Activated CD4-positive, CD25-positive, alpha-beta regulatory T cell treated with anti-CD3 and anti-CD28 coated beads, Interleukin-2, amount 50 U/mL, for 16 hours (primary cell): ENCODE results near the gene STX8.

Experiments
- DNase-seq: peaks from one replicate; pipeline ENCODE4 v3.0.0-alpha.2; 2020; ENCODE audit warnings: low read depth, low spot score

STX8 gene

GRCh38 chr17:9439851-9440250 lies 135.8 kb downstream of the STX8 start:
- no peak for DNase-seq

- no peak for DNase-seq
Observed at GRCh38 chr17:9436630-9437029, 139.0 kb downstream of the STX8 start.

GRCh38 chr17:9435165-9435564 lies 140.5 kb downstream of the STX8 start:
- DNase-seq, result no peak

- DNase-seq, result no peak
Observed at GRCh38 chr17:9434642-9435057, 141.0 kb downstream of the STX8 start.

GRCh38 chr17:9432934-9433421 lies 142.6 kb downstream of the STX8 start:
- no peak for DNase-seq

GRCh38 chr17:9432134-9432885 lies 143.3 kb downstream of the STX8 start:
- DNase-seq, result no peak

GRCh38 chr17:9431620-9432019 lies 144.0 kb downstream of the STX8 start:
- no peak for DNase-seq

- no peak for DNase-seq
Observed at GRCh38 chr17:9427465-9428315, 147.9 kb downstream of the STX8 start.

- DNase-seq, result no peak
Observed at GRCh38 chr17:9424071-9424640, 151.5 kb downstream of the STX8 start.

GRCh38 chr17:9421525-9421924 lies 154.1 kb downstream of the STX8 start:
- no peak for DNase-seq

- no peak for DNase-seq
Observed at GRCh38 chr17:9419932-9420453, 155.6 kb downstream of the STX8 start.

- no peak for DNase-seq
Observed at GRCh38 chr17:9414471-9414870, 161.1 kb downstream of the STX8 start.

- DNase-seq, result no peak
Observed at GRCh38 chr17:9410737-9411136, 164.9 kb downstream of the STX8 start.

GRCh38 chr17:9410301-9410700 lies 165.3 kb downstream of the STX8 start:
- DNase-seq, result no peak

- no peak for DNase-seq
Observed at GRCh38 chr17:9409878-9410277, 165.7 kb downstream of the STX8 start.

GRCh38 chr17:9408868-9409829 lies 166.5 kb downstream of the STX8 start:
- no peak for DNase-seq

- no peak for DNase-seq
Observed at GRCh38 chr17:9408381-9408780, 167.2 kb downstream of the STX8 start.

GRCh38 chr17:9406046-9406606 lies 169.5 kb downstream of the STX8 start:
- DNase-seq, result no peak

- DNase-seq, result no peak
Observed at GRCh38 chr17:9403257-9403656, 172.4 kb downstream of the STX8 start.

- DNase-seq, result peak; percentile 2
Observed at GRCh38 chr17:9402590-9403199, 172.9 kb downstream of the STX8 start.
